NCI-H2081 (cell line): ENCODE results near the gene CEP131.
"Not testable (repeated sequence)": the region's sequence is repeated elsewhere in the genome, so short reads cannot be mapped to it uniquely, and the experiment has no call there.

ENCODE experiments used
- DNase-seq, 2 experiments: peaks; one replicate each; lab custom pipeline; 2025; lab: John Stamatoyannopoulos, UW

The CEP131 gene

DNA sequence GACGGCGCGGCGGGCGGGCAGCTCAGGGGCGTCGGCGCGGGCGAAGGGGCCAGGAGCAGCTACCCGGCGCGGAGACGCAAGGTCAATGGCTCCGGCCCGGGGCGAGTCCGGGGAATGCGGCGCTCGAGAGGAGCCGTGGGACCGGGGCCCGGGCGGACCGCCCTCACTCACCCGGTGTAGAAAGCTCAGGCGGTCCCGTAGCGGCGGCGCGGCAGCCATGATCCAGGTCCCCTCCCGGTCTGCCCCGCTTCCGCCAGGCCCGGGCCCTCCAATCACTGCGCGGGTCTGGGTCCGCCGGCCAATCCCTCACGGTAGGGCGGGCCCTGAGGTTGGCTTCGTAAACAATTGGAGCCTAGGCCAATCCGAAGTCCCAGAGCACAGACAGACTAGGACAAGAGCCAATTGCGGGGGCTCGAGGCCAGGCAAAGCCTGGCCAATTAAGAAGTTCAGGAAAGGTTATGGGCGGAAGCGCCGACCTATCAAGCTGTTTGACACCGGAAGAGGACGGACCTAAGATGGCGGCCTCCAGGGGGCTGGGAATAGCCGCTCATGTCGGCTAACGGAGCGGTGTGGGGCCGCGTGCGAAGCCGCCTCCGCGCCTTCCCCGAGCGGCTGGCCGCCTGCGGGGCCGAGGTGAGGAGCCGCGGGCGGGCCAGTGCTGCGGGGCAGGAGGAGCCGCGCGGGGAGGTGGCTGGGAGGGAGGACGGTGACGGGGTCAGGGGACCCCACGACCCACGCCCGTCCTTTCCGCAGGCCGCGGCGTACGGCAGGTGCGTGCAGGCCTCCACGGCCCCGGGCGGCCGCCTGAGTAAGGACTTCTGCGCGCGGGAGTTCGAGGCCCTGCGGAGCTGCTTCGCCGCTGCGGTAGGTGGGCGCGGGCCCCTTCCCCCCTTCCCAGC, 16.3 kb upstream of the CEP131 start, which contains the start of the genes NDUFAF8 and TEPSIN:
Gene NDUFAF8 (plus strand): TSS at position 504 of the 899 bp plus-strand sequence. CDS start 46 bp downstream, at position 550.
Gene TEPSIN (minus strand): TSS at position 241 of the 899 bp plus-strand sequence. CDS start 22 bp downstream, at position 219.
- DNase-seq = peak; percentile 99 to 100

GRCh38 chr17:81238490-81238814, 15.7 kb upstream of the CEP131 start:
- no peak for DNase-seq

DNA sequence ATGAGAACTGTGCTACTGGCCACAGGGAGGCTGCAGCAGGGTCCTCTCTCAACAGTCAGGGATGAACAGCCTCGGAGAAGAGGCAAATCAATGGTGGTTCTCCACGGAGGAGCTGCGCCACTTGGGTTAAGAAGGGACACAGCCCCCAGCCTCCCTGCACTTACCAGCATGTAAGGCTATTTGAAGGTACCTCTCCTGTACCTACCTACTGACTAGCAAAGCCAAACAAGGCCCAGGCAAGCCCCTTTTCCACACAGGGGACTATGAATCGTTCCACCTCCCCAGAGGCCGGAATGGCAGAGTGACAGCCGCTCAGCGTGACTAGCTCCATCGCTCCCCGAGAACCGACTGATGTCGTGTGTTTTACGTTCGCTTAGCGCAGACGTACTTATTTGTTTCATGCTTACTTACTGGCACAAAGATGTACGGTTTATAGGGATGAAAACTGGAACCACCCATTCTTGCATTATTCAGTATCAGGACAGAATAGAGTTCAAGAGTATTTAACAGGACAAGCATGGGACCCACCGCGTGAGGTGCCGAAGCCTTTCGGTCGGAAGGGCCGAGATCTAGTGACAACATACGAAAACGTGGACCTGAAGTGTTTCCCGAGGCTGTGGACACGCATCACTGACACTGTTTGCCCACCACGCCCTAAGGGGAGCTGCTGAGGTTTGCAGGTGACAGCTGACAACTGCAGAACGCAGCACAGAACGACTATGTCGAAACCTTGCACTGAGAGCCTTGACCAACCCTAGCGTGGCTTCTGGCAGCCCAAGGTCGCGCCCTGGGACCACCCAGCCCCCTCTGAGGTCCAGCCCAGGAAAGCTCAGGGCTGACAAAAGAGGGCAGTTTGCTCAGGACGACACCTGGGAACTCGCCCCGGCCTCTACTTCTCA, 15.1 kb upstream of the CEP131 start:
- no peak for DNase-seq

DNA sequence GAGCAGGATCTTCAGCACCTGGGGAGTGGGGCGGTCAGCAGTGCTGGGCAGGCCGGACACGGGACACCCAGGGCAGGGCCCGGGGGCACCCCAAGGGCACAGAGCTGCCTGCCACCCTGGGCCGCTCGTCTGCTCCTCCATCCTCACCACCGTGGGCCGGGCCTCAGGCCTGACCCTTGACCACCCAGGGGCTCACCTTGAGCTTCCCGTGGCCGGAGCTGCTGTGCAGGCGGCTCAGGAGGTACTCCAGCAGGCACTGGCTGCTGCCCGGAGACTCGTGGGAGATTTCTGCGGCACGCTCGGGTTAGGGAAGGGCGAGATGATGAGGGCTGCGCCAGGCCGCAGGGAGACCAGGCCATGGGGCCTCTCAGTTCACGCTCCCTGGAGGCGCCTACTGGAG, 14.0 kb upstream of the CEP131 start:
- no peak for DNase-seq

GRCh38 chr17:81235822-81236740, 13.3 kb upstream of the CEP131 start:
- DNase-seq = no peak

DNA sequence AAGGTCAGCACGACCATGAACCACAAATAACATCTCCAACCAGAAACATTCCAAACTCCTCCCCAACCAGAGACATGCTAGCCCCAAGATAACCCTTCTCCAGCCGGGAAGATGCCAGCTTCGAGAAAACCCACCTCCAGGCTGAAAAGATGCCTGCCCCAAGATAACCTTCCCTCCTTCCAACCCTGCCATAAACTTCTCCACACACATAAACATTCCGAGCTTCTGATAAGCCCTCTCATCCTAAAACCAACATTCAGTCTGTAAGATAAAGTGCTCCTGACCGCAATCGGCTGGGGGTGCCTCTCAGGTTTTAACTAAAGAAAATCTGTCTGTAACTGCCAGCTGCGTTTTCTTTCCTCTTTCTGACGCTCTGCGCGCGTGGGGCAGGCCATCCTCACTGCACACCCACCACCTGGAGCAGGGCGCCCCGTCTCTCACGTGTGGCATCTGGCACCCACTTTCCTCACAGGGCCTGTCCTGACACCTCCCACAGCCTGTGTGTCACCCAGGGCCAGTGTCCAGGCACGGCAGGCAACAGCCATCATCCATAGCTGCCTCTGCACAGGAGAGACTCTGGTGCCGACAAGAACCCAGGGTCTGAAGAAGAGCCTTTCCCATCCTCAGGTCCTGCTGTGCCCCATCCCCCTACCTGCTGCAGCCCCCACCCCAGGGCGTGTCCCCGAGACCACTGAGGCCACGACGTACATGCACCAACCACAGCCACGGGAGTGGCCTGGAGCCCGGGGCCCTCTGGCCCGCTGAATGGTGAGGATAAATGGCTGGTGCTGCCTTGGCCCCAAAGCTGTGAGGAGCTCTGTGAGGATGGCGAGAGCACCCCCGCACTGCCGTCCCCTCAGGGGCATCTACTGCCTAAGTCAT, 12.4 kb upstream of the CEP131 start:
- no peak for DNase-seq

DNA sequence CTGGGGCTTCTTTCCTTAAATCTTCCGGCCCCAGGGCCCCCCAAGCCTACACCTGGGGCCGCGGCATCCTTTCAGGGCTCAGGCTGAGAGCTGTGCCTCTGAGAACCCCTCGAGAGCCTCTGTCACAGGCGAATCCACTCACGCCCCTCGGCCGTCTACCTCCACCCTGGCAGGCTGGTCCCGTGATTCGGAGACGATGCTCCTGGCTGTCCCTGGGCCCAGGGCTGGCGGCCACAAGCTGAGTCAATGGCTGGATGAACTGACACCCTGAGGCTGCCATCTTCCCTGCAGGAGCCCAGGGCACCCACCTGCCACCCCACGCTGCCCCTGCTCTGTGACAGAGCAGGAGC, 11.7 kb upstream of the CEP131 start:
- no peak for DNase-seq

GRCh38 chr17:81233811-81234505, 11.2 kb upstream of the CEP131 start:
- no peak for DNase-seq

GRCh38 chr17:81233316-81233715, 10.6 kb upstream of the CEP131 start:
- DNase-seq = no peak

- no peak for DNase-seq
Measured at GRCh38 chr17:81232616-81233241, 10.0 kb upstream of the CEP131 start.

GRCh38 chr17:81231766-81232581, 9.2 kb upstream of the CEP131 start:
- no peak for DNase-seq

DNA sequence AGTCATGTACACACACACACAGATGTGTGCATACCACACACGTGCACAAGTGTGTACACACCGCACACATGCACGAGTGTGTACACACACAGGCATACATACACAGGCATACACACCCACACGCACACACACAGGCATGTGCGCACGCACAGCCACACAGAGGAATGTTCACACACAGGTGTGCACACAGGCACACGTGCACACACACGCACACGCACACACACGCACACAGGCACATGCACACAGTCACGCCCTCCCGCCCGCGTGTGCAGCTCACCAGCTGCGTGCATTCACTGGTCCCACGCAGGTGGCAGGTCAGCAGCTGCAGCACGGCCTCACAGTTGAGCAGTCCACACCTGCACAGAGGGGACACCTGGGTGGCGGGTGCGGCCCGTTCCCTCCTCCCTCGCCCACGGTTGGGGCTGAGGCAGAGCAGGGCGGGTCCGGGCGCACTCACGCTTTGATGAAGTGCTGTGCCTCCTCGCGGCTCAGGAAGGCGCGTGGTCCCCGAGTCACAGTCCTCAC, 8.4 kb upstream of the CEP131 start:
- no peak for DNase-seq

- no peak for DNase-seq
Measured at GRCh38 chr17:81230043-81230820, 7.5 kb upstream of the CEP131 start.

DNA sequence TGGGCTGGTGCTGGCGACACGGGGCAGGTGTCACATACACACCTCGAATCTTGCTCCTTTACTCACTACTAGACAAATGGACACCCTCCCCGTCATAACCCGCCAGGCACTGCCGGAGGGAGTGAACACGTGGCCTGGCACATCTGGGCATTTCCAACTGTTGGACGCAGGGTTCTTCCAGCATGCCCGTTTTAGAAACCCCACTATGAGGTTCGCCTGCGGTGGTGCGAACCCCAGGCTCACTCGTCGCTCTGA, 6.8 kb upstream of the CEP131 start:
- DNase-seq = no peak

- DNase-seq = no peak
Measured at GRCh38 chr17:81228834-81229665, 6.3 kb upstream of the CEP131 start.

DNA sequence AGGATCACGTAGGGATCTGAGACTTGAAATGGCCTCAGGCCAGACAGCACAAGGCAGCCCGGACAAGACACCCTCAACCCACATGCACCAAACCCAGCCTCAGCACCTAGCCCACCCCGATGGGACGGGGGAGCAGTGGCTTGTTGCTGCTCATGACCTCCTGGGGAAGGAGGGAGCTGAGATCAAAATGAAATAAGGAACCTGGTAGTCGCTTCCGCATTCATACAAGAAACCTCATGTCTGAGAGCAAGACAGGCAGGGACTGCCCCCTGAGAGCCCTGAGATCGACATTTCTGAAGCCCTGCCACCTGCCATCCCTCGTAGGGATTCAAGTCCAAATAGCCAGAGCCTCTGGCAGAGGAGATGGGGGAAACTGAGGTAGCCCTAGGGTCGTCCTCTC, 5.7 kb upstream of the CEP131 start:
- DNase-seq = no peak

DNA sequence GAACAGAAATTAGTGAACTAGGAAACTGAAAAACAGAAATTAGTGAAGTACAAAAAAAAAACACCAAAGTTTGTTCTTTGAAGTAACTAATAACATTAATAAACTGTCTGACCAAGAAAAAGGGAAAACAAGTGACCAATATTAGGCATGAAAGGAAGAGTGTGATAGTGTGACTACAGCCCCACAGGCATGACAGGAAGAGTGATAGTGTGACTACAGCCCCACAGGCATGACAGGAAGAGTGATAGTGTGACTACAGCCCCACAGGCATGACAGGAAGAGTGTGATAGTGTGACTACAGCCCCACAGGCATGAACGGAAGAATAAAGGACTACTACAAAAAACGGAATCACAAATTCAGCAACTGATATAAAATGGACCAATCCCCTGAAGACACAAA, 4.9 kb upstream of the CEP131 start:
- DNase-seq = not testable (repeated sequence)
